ENCODE results near the gene RAB44. TPM values are rescaled to one million over a fixed set of nuclear protein-coding genes. Genes with fewer than 3 reads are reported as not detected.

RAB44 gene
- total and polyA plus RNA-seq, 9 of the 15 experiments (the other 6 are each of a cell fraction or from before 2014, with no cell fraction given) = not detected

DNA sequence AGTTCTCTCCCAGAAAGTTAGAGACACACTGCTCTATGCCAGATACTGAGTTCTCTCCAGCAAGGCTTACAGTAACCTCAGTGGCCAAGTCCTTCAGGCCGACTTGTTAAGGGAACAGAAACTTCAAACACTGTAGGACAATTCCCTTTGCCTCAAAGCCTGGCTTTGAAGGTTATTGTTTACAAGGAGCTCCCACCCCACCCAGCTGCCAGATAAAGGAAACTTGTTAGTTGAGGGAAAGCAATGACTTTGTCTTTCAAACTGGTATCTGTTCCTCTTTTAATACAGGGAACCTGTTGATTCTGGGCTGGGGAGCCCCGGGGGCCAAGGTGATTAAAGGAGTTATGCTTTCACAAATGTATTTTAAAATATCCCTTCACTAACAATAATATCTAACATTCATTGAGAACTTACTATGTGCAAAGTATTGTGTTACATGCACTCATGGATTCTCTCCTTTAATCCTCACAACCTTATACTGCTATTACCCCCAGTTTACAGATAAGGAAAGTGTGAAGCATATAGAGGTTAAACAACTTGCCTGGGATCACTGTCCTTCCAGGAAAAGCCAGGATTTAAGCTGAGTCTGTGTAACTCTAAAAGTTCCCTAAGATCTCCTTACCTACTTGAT, 46.7 kb upstream of the RAB44 start:
- WGBS (ENCODE audit: insufficient coverage, low coverage, missing lambda C conversion rate) = 2% methylated on average over 2 of the region's 2 CpGs
- Histone ChIP-seq H3K4me3 (no peak overlapping the region), H4K20me1 (replicated peaks; ENCODE audit: control insufficient read depth, insufficient read depth, low read length) (no peaks in the 10 kb centered on the region), H3K27me3 (ENCODE audit: control insufficient read depth in 2 of 2, insufficient read depth in 2 of 2, low read length in 2 of 2) (peaks cover 51 to 56% of the 10 kb centered on the region in 2 experiments), H2AFZ (ENCODE audit: low read depth, low read length) (0 out of 2 replicates have a peak overlapping the region, but pooled peaks have one; percentile 14), H3K27ac (ENCODE audit: extremely low read depth, low read depth, low read length) (no peak overlapping the region), H3K4me2 (ENCODE audit: insufficient read depth, low read length) (no peak overlapping the region), H3K4me1 (replicated peaks in 1 of 2; ENCODE audit: control insufficient read depth in 2 of 2, insufficient read depth in 2 of 2, low read length in 2 of 2) (peaks cover 0 to 16% of the 10 kb centered on the region in 2 experiments; a peak in 3 of 5 replicates), H3K9me1 (ENCODE audit: control insufficient read depth, insufficient read depth, low read length) (no peaks in the 10 kb centered on the region), H3K79me2 (ENCODE audit: control insufficient read depth, insufficient read depth, low read length) (no peaks in the 10 kb centered on the region), H3K9me3 (replicated peaks; ENCODE audit: control insufficient read depth, insufficient read depth, low read depth, low read length) (no peaks in the 10 kb centered on the region), H3K36me3 (ENCODE audit: control insufficient read depth, insufficient read depth, low read length) (no peaks in the 10 kb centered on the region), H3K9ac (ENCODE audit: insufficient read depth in 1 of 2, low read depth in 2 of 2, low read length in 2 of 2) (no peak overlapping the region)
- in situ Hi-C loops (cut with MboI) (no loop called here), intact Hi-C loops (cut with micrococcal nuclease) (no loop called here)
- peak; percentile 54 for ATAC-seq
- no TSS peak for BruUV-seq (replicated peaks)
- no peak for FAIRE-seq
- ChIA-PET POLR2A (interaction anchor here (0.6 to 1.3 kb wide), 7 partner anchors 8 to 1154 kb away, joined by 3 to 4 read pairs (median 3); partner anchors contain the start of gene TEAD3), CTCF (ENCODE audit: low intra/inter-chr PET ratio) (no interaction called here)
- DNase-seq (ENCODE audit: extremely low read depth in 1 of 4, low spot score in 3 of 4) = no peak
- TF ChIP-seq EHMT2 (IDR thresholded peaks at IDR 0.05) (no peak), SPI1 (IDR thresholded peaks at IDR 0.05; ENCODE audit: borderline replicate concordance, low read depth, low read length) (peak; percentile 63; the same call in 1 of the 2 replicates), FOXJ3 (CRISPR knock-in tag; IDR thresholded peaks at IDR 0.05) (no peak), NEUROD1 (IDR thresholded peaks at IDR 0.05; ENCODE audit: borderline replicate concordance, low read depth, low read length, partially characterized antibody) (no peak), FOXJ2 (tag; IDR thresholded peaks at IDR 0.05) (no peak), CAMTA2 (CRISPR knock-in tag; conservative IDR thresholded peaks at IDR 0.05) (no peak), IRF2 (CRISPR knock-in tag; IDR thresholded peaks at IDR 0.05) (no peak), CREBBP (IDR thresholded peaks at IDR 0.05; ENCODE audit: low read depth, low read length) (no peak), CBFA2T2 (conservative IDR thresholded peaks at IDR 0.05) (no peak)
- TF ChIP-seq, protein P1, sequence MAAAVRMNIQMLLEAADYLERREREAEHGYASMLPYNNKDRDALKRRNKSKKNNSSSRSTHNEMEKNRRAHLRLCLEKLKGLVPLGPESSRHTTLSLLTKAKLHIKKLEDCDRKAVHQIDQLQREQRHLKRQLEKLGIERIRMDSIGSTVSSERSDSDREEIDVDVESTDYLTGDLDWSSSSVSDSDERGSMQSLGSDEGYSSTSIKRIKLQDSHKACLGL (CRISPR knock-in tag; IDR thresholded peaks at IDR 0.05; ENCODE audit: borderline replicate concordance, poor library complexity, severe bottlenecking) = no peak
- TF ChIP-seq, protein P2, sequence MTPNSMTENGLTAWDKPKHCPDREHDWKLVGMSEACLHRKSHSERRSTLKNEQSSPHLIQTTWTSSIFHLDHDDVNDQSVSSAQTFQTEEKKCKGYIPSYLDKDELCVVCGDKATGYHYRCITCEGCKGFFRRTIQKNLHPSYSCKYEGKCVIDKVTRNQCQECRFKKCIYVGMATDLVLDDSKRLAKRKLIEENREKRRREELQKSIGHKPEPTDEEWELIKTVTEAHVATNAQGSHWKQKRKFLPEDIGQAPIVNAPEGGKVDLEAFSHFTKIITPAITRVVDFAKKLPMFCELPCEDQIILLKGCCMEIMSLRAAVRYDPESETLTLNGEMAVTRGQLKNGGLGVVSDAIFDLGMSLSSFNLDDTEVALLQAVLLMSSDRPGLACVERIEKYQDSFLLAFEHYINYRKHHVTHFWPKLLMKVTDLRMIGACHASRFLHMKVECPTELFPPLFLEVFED (CRISPR knock-in tag; conservative IDR thresholded peaks at IDR 0.05) = no peak
- TF ChIP-seq, protein P3, sequence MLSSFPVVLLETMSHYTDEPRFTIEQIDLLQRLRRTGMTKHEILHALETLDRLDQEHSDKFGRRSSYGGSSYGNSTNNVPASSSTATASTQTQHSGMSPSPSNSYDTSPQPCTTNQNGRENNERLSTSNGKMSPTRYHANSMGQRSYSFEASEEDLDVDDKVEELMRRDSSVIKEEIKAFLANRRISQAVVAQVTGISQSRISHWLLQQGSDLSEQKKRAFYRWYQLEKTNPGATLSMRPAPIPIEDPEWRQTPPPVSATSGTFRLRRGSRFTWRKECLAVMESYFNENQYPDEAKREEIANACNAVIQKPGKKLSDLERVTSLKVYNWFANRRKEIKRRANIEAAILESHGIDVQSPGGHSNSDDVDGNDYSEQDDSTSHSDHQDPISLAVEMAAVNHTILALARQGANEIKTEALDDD (IDR thresholded peaks at IDR 0.05) = peak; percentile 77
- TF ChIP-seq, protein P4, sequence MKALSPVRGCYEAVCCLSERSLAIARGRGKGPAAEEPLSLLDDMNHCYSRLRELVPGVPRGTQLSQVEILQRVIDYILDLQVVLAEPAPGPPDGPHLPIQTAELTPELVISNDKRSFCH (CRISPR knock-in tag; IDR thresholded peaks at IDR 0.05) = no peak
- TF ChIP-seq, protein P4 (tag; IDR thresholded peaks at IDR 0.05) = no peak
- TF ChIP-seq, protein P5, sequence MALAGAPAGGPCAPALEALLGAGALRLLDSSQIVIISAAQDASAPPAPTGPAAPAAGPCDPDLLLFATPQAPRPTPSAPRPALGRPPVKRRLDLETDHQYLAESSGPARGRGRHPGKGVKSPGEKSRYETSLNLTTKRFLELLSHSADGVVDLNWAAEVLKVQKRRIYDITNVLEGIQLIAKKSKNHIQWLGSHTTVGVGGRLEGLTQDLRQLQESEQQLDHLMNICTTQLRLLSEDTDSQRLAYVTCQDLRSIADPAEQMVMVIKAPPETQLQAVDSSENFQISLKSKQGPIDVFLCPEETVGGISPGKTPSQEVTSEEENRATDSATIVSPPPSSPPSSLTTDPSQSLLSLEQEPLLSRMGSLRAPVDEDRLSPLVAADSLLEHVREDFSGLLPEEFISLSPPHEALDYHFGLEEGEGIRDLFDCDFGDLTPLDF (CRISPR knock-in tag; IDR thresholded peaks at IDR 0.05) = no peak
- TF ChIP-seq, protein P6, sequence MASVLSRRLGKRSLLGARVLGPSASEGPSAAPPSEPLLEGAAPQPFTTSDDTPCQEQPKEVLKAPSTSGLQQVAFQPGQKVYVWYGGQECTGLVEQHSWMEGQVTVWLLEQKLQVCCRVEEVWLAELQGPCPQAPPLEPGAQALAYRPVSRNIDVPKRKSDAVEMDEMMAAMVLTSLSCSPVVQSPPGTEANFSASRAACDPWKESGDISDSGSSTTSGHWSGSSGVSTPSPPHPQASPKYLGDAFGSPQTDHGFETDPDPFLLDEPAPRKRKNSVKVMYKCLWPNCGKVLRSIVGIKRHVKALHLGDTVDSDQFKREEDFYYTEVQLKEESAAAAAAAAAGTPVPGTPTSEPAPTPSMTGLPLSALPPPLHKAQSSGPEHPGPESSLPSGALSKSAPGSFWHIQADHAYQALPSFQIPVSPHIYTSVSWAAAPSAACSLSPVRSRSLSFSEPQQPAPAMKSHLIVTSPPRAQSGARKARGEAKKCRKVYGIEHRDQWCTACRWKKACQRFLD (CRISPR knock-in tag; IDR thresholded peaks at IDR 0.05) = 0 out of 2 replicates have a peak, but pooled peaks have one; percentile 13

Data from K562 (cell line).